Inferior parietal cortex (tissue), 1 donor: Measurements from ENCODE around the gene GTF2I.
"Not testable (repeated sequence)": the region's sequence is repeated elsewhere in the genome, so short reads cannot be mapped to it uniquely, and the experiment has no call there.

Experiments
- DNase-seq: peaks from one replicate; pipeline ENCODE4 v3.0.0-alpha.2; 2016; ENCODE audit errors: extremely low spot score

GTF2I gene

GRCh38 chr7:74779053-74779452, 121.5 kb downstream of the GTF2I start:
- DNase-seq = not testable (repeated sequence)

GRCh38 chr7:74781746-74782145, 124.2 kb downstream of the GTF2I start:
- DNase-seq = not testable (repeated sequence)

- not testable (repeated sequence) for DNase-seq
Measured at GRCh38 chr7:74783595-74783994, 126.1 kb downstream of the GTF2I start.

GRCh38 chr7:74788369-74789150, 131.0 kb downstream of the GTF2I start:
- DNase-seq = peak; percentile 74

- not testable (repeated sequence) for DNase-seq
Measured at GRCh38 chr7:74789200-74789736, 131.8 kb downstream of the GTF2I start.

- DNase-seq = not testable (repeated sequence)
Measured at GRCh38 chr7:74797848-74798622, 140.5 kb downstream of the GTF2I start.

GRCh38 chr7:74798644-74799043, 141.1 kb downstream of the GTF2I start:
- not testable (repeated sequence) for DNase-seq
